Fibroblast of pulmonary artery (primary cell): ENCODE data around the gene PDCD1LG2.
"Not testable (repeated sequence)": the region's sequence is repeated elsewhere in the genome, so short reads cannot be mapped to it uniquely, and the experiment has no call there.

Experiments used
- DNase-seq: peaks from one replicate; pipeline ENCODE4 v3.0.0-alpha.2; 2010; ENCODE audit warnings: low read depth
- H3K4me3 ChIP-seq: replicated peaks from 2 replicates; pipeline ENCODE4 v1.5.1; 2011; ENCODE audit warnings: low read depth, mild to moderate bottlenecking, control low read depth, low read length, moderate library complexity
- CTCF ChIP-seq: IDR thresholded peaks from 2 replicates; pipeline ENCODE4 v1.5.1; 2011; ENCODE audit warnings: mild to moderate bottlenecking, control low read depth, low read length, inconsistent platforms; ENCODE audit errors: missing control alignments

The PDCD1LG2 gene

GRCh38 chr9:5510360-5510931 lies at the start of gene PDCD1LG2:
Gene PDCD1LG2 (plus strand): TSS chr9:5510531. CDS start chr9:5522547, 12,016 bp downstream.
- peak within 1 kb of the TSS; percentile 47 for H3K4me3 ChIP-seq
- TF ChIP-seq CTCF: no peak
- peak; percentile 82 for DNase-seq

- not testable (repeated sequence) for H3K4me3 ChIP-seq, DNase-seq
Observed at GRCh38 chr9:5464831-5465330, 45.5 kb upstream of the PDCD1LG2 start.

- TF ChIP-seq CTCF: no peak
- DNase-seq: no peak
- H3K4me3 ChIP-seq: no peak overlapping the region
Observed at GRCh38 chr9:5466005-5466404, 44.3 kb upstream of the PDCD1LG2 start.

GRCh38 chr9:5466766-5467165 lies 43.6 kb upstream of the PDCD1LG2 start:
- no peak for DNase-seq
- no peak for TF ChIP-seq CTCF
- H3K4me3 ChIP-seq: no peak overlapping the region

- TF ChIP-seq CTCF: no peak
- DNase-seq: no peak
- H3K4me3 ChIP-seq: no peak overlapping the region
Observed at GRCh38 chr9:5468850-5469249, 41.5 kb upstream of the PDCD1LG2 start.

- no peak for DNase-seq
- TF ChIP-seq CTCF: no peak
- no peak overlapping the region for H3K4me3 ChIP-seq
Observed at GRCh38 chr9:5470122-5470521, 40.2 kb upstream of the PDCD1LG2 start.

GRCh38 chr9:5470816-5471215 lies 39.5 kb upstream of the PDCD1LG2 start:
- no peak for TF ChIP-seq CTCF
- no peak for DNase-seq
- H3K4me3 ChIP-seq: no peak overlapping the region

GRCh38 chr9:5475611-5476010 lies 34.7 kb upstream of the PDCD1LG2 start:
- H3K4me3 ChIP-seq, DNase-seq: not testable (repeated sequence)
